GM13976 (cell line): ENCODE data around the gene C7orf25.

Experiments used
- DNase-seq: peaks from one replicate; pipeline ENCODE4 v3.0.0; 2012; ENCODE audit warnings: low spot score
- CTCF ChIP-seq: IDR thresholded peaks from 2 replicates; pipeline ENCODE4 v1.5.1; 2012; ENCODE audit warnings: borderline replicate concordance, mild to moderate bottlenecking; ENCODE audit not compliant: insufficient read depth; ENCODE audit errors: extremely low read depth, missing control alignments, control extremely low read depth
- in situ Hi-C: fragments of 300-500 bp; cut with MboI; formaldehyde crosslinking; loops from one replicate; pipeline ENCODE4 v1.12.0; 2022; ENCODE audit warnings: low sequenced_read_pairs, mixed read lengths, inconsistent platforms; ENCODE audit not compliant: unreplicated experiment

C7orf25 gene

GRCh38 chr7:42910306-42910705, 1.6 kb downstream of the C7orf25 start:
- no peak for TF ChIP-seq CTCF
- DNase-seq: no peak
- in situ Hi-C loops: no loop called here

GRCh38 chr7:42907316-42907715, 4.6 kb downstream of the C7orf25 start:
- no peak for TF ChIP-seq CTCF
- in situ Hi-C loops: no loop called here
- DNase-seq: no peak

GRCh38 chr7:42906181-42906580, 5.7 kb downstream of the C7orf25 start:
- no peak for TF ChIP-seq CTCF
- in situ Hi-C loops: no loop called here
- DNase-seq: no peak

GRCh38 chr7:42902331-42902730, 9.5 kb downstream of the C7orf25 start:
- in situ Hi-C loops: no loop called here
- DNase-seq: no peak
- TF ChIP-seq CTCF: no peak

GRCh38 chr7:42900842-42901241, 11.0 kb downstream of the C7orf25 start:
- no peak for DNase-seq
- in situ Hi-C loops: no loop called here
- no peak for TF ChIP-seq CTCF

- no peak for DNase-seq
- in situ Hi-C loops: no loop called here
These were observed 18.3 kb downstream of the C7orf25 start for GRCh38 chr7:42893346-42894240.

More at GRCh38 chr7:42893346-42894240, 18.3 kb downstream of the C7orf25 start:
- TF ChIP-seq CTCF: no peak
